HG03558 (cell line): ENCODE results near the gene NR5A2.

Experiments
- ATAC-seq: cut with Tn5 transposase; IDR thresholded peaks from one replicate; pipeline ENCODE4 v1.9.1; 2021; ENCODE audit warnings: moderate number of reproducible peaks; ENCODE audit not compliant: unreplicated experiment; ENCODE audit errors: extremely low read depth

Gene NR5A2

DNA sequence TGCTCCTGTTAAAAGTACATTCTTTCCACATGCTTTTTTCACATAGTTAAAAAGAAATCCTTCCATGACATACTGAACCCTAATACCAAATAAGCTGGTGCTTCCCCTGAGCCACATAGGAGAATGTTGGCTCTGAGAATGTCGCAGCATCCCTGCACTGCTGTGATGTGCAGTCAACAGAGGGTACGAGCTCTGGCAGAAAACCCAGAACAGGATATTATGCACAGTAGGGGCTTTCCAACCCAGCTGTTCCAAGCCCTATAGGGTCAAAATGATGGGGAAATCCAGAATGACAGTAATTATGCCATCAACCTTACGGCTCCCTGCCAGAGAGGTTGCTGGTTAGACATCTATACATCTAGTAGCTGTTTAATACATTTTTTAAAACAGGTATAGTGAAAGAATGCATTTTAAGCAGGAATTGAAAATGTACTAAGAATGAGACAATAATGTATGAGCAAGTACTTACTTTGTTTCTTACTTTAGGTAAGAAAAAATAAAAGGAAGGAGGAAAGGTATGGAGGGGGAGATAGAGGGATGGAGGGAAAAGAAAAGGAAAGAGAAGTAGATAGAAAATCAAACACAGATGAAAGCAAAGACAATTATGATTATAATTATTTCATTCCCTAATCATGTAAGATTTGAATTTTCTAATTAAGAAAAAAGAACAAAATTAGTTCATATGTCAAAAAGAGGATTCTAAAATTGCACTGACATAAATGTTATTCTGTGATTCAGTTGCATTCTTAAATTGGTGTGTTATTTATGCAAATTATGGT, 126.0 kb downstream of the NR5A2 start:
- ATAC-seq, result peak; percentile 49

- ATAC-seq, result peak; percentile 87
Observed at GRCh38 chr1:200154069-200154767, 126.7 kb downstream of the NR5A2 start.

DNA sequence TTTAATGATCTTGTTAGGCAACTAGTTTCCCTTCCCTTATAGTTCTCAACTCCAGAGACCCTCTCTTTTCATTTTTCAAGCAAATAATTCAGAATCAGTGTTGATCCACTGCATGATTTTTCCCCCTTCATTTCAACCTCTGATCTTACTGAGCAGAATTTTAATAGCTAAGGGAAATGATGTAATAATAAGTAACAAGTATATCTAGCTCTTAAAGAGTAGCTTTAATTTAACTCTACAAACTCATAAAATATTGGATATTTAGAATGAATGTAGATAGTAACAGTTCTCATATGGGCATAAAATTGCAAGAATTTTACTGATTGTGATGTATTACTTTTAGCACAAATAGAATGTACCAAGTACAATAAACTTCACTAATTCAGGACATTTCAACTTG, 130.2 kb downstream of the NR5A2 start:
- ATAC-seq, result no peak

- no peak for ATAC-seq
Observed at GRCh38 chr1:200161801-200162200, 134.3 kb downstream of the NR5A2 start.

DNA sequence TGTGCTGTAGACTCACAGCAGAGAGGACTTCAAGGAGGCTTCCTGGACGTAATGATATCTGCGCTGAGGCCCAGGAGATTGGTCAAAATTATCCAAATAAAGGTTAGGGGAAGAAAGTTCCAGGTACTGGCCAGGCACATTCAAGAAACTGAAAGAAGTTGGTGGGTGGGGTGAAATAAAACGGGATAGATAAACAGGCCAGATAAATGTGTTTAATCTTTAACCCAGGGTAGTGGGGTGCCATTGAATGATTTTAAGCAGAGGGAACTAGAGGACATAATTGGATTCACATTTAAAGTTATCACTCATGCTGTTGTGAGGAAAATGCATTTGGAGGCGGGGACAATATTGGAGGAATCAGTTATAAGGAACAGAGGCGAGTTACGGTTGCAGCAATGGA, 134.7 kb downstream of the NR5A2 start:
- no peak for ATAC-seq

DNA sequence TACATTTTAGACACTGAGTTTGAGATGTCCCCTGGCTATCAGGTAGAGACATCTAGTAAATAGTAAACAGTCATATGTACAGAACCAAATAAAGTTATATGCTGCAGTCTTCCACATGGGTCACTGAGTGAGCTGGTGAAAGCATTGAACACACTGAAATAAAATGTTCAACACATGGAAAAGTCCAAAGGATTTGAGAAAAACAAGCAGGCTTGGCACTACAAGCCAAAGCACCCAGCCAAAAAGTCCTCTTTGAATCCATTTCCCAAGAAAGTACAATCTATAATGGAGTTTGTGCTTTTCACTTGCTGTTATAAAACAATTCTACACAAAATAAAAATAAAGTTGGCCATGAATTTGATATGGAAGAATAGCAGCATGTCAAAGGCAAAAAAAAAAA, 135.4 kb downstream of the NR5A2 start:
- ATAC-seq, result no peak

GRCh38 chr1:200163911-200164310, 136.4 kb downstream of the NR5A2 start:
- no peak for ATAC-seq

DNA sequence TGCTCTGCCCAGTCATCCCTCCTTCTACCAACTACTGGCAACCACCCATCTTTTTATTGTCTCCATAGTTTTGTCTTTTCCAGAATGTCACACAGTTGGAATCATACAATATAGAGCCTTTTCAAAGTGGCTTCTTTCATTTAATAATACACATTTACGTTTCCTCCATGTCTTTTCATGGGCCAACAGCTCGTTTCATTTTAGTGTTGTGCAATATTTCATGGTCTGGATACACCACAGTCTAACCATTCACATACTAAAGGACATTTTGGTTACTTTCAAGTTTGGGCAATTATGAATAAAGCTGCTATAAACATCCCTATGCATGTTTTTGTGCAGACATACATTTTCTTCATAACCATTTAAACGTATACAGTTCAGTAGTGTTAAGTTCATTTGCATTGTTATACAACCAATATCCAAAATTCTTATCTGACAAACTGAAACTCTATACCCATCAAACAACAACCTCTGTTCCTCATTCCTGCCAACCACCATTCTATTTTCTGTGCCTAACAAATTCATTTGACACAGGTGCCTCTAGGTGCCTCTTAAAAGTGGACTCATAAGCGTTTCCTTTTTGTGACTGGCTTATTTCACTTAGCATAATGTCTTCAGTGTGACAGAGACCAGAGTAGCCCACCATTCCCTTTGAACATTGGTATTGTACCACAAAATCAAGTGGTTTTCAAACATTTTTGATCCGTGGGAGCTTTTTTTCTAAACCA, 138.1 kb downstream of the NR5A2 start:
- no peak for ATAC-seq

DNA sequence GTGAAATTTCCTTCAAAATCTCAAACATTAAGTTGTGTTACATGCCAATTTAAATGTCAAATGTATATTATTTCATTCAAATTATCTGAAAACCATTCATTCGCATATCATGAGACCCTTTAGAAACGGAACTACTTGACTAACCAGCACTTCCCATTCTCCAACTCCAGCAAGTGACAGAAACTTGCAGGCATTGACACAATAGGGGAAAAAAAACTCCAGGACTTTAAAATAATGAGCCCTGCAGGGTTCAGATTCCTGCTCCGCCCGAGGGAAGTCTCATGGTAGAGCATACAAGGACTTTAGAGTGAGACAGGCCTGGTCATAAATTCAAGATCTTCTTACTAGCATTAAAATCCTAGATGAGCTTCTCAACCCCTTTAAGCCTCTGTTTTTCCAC, 138.9 kb downstream of the NR5A2 start:
- no peak for ATAC-seq

- ATAC-seq, result no peak
Observed at GRCh38 chr1:200168926-200169325, 141.4 kb downstream of the NR5A2 start.

DNA sequence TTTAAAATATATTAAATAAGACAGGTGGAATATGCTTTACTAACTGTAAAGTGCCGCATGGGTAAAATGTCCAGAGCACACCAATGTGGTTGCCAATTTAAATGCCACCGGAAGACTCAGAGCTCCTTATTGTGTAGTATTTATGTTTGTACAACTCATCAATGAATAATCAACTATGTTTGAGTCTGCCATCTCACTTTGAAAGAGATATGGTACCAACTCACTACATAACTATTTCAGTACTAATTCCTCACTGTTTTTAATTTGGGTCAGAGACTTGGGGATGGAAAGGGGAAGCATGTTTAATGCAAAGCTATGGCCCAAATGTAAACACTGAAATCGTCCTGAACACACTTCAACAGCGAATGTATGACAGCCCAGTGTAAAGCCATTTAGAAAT, 144.8 kb downstream of the NR5A2 start:
- ATAC-seq, result no peak

- ATAC-seq, result no peak
Observed at GRCh38 chr1:200173097-200173618, 145.6 kb downstream of the NR5A2 start.

GRCh38 chr1:200174525-200175295, 147.2 kb downstream of the NR5A2 start:
- no peak for ATAC-seq

DNA sequence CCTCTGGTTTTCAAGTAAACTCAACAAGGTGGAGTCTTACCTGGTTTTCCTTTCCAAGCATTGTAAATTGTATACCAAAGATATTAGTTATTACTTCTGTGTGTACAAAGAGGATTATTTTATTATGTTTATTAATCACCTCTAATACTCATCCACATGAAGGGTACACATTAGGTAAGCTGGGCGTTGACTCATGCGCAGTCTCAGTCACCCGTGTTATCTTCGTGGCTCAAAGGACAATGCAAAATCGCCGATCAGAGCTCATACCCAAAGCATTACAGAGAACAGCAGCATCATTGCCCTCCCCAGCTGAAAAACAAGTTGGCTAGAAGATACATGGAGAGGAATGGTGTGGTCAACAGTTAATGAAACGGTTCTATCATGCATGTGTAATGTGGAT, 148.7 kb downstream of the NR5A2 start:
- no peak for ATAC-seq

GRCh38 chr1:200176798-200177197, 149.3 kb downstream of the NR5A2 start:
- ATAC-seq, result no peak

DNA sequence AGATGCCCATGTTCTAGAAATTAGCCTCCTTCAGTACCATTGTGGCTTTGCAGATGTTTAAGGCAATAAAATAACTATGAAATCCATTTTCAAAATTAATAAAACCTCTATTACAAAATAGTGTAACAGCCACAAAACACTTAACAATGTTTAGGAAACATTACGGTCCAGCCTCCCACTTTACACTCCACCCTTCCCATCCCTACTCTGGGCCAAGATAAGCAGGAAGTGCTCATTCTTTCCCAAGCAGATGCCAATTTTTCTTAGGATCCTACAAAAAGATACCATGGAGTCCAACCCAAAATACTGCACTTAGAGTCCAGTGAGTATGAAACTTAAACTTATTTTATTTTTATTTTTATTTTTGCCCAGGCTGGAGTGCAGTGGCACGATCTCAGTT, 150.8 kb downstream of the NR5A2 start:
- no peak for ATAC-seq

DNA sequence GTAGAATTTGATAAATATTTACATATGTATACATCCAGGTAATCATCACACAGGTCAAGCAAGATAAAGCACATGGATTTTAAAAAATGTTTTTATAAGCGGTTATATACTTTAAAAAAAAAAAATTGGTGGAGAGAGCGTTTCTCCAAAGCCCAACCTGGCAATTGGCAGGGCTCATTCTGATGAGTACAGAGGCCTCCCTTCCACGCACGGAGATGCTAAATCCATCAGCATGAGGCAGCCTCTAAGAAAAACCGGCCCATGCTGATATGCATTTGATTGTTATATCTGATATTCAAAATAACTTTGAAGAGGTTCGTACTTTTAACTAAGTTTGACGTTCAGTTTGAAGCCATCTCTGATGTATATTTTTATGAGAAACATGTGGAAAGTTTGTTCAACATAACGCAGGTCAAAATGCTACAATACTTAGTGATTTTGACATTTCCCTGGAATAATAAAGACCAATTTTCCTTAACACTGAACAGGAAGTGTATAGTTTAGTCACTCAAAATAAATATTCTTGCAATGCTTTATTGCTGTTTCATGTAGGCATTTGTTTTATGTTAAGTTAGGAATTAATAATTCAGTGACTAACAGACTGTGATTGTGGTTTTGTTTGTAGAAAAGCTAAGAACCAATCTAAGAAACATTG, 151.7 kb downstream of the NR5A2 start:
- no peak for ATAC-seq

GRCh38 chr1:200179781-200180160, 152.3 kb downstream of the NR5A2 start:
- no peak for ATAC-seq

DNA sequence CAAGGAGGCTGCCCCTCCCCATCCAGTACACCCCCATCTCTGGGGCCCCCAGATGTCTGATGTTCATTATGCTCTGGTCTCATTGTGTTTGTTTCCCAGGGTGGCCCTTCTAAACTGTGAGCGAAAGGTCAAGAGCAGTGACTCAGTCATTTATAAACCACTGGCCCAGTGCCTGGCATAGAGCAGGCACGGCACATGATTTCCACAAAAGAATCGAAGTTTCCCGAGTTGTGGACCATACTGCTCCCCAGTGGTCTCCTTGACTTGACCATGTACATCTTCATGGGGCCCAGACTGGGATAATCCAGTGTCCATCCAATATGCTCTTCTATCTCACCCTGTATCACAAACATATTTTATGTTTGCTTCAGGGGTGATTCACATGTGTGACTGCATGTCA, 153.3 kb downstream of the NR5A2 start:
- no peak for ATAC-seq

- no peak for ATAC-seq
Observed at GRCh38 chr1:200181861-200182260, 154.4 kb downstream of the NR5A2 start.
